Endodermal cell (in vitro differentiated cells): Measurements from ENCODE around the gene BBIP1. TPM values are rescaled to one million over a fixed set of nuclear protein-coding genes. Genes with fewer than 3 reads are reported as not detected.

Source experiments
- DNase-seq: peaks from one replicate; pipeline ENCODE4 v3.0.0-alpha.2; 2017
- H3K27ac ChIP-seq: 2 replicates; pipeline ENCODE4 v1.5.1; 2013; ENCODE audit warnings: mild to moderate bottlenecking, low read depth, low read length, moderate library complexity
- H3K27me3 ChIP-seq: 2 replicates; pipeline ENCODE4 v1.6.1; 2013; ENCODE audit warnings: mild to moderate bottlenecking, low read length, moderate library complexity; ENCODE audit not compliant: insufficient read depth, control insufficient read depth, poor library complexity, severe bottlenecking
- H3K36me3 ChIP-seq: 2 replicates; pipeline ENCODE4 v1.7.0; 2013; ENCODE audit warnings: mild to moderate bottlenecking, low read length, moderate library complexity; ENCODE audit not compliant: control insufficient read depth, insufficient read depth
- H3K4me1 ChIP-seq: one replicate; pipeline ENCODE4 v1.7.0; 2013; ENCODE audit warnings: low read length; ENCODE audit not compliant: control insufficient read depth, insufficient read depth
- H3K4me3 ChIP-seq: 2 replicates; pipeline ENCODE4 v1.5.1; 2013; ENCODE audit warnings: mild to moderate bottlenecking, low read length, moderate library complexity
- H3K9ac ChIP-seq: 2 replicates; pipeline ENCODE4 v1.6.1; 2013; ENCODE audit warnings: mild to moderate bottlenecking, low read length, moderate library complexity; ENCODE audit not compliant: poor library complexity, severe bottlenecking; ENCODE audit errors: extremely low read depth
- H3K9me3 ChIP-seq: 2 replicates; pipeline ENCODE4 v1.6.1; 2013; ENCODE audit warnings: mild to moderate bottlenecking, low read length, moderate library complexity; ENCODE audit not compliant: control insufficient read depth
- H3K27ac Mint-ChIP-seq: 2 replicates; pipeline ENCODE4 v1.8.0; 2020; ENCODE audit warnings: mixed read lengths
- H3K27me3 Mint-ChIP-seq: 2 replicates; pipeline ENCODE4 v1.8.0; 2021; ENCODE audit warnings: mild to moderate bottlenecking, mixed read lengths; ENCODE audit not compliant: insufficient read depth
- H3K36me3 Mint-ChIP-seq: 2 replicates; pipeline ENCODE4 v1.8.0; 2020; ENCODE audit warnings: low read depth, mixed read lengths
- H3K4me1 Mint-ChIP-seq: 2 replicates; pipeline ENCODE4 v1.8.0; 2020; ENCODE audit warnings: mixed read lengths
- H3K4me3 Mint-ChIP-seq: 2 replicates; pipeline ENCODE4 v1.8.0; 2020; ENCODE audit warnings: mild to moderate bottlenecking, moderate library complexity, mixed read lengths
- H3K9me3 Mint-ChIP-seq: 2 replicates; pipeline ENCODE4 v1.8.0; 2020; ENCODE audit warnings: mild to moderate bottlenecking, mixed read lengths
- CTCF ChIP-seq: fragments of 200-600 bp; sonication (generic); conservative IDR thresholded peaks from 2 replicates; pipeline ENCODE4 v1.5.0; 2021; ENCODE audit warnings: antibody characterized with exemption, mild to moderate bottlenecking
- WGBS, 2 experiments: methylation state at CpG; one replicate each; pipeline versions ENCODE4 v1.1.5 to v1.1.7; 2013; ENCODE audit warnings: missing lambda C conversion rate in 2 of 2, mixed read lengths in 1 of 2; ENCODE audit not compliant: insufficient coverage in 1 of 2, insufficient read length in 1 of 2; 5-methylcytosine and 5-hydroxymethylcytosine counted together
- total RNA-seq, 2 donors: library from RNA; stranded (reverse); fragmentation: NEBNext Ultra II Directional in 1 of 2; extraction: Animal tissue kit (Norgen Biotek cat#: 25700) in 1 of 2; gene quantifications; 2 replicates in 1 of 2; 3 replicates in 1 of 2; pipeline ENCODE4 v1.2.1, GENCODE V29; 2021

Gene BBIP1
- total RNA-seq, 2 donors from 2014 or later: 27.6 to 32.8 TPM

- Mint-ChIP-seq H3K27ac (no peak overlapping the region), H3K27me3 (no peaks in the 10 kb centered on the region), H3K9me3 (no peaks in the 10 kb centered on the region), H3K36me3 (peaks cover 37% of the 10 kb centered on the region), H3K4me3 (no peak overlapping the region), H3K4me1 (no peaks in the 10 kb centered on the region)
- Histone ChIP-seq H3K36me3 (peaks cover 49% of the 10 kb centered on the region), H3K9ac (no peak overlapping the region), H3K4me3 (no peak overlapping the region), H3K27me3 (no peaks in the 10 kb centered on the region), H3K9me3 (no peaks in the 10 kb centered on the region), H3K4me1 (no peaks in the 10 kb centered on the region), H3K27ac (no peak overlapping the region)
- WGBS, 2 experiments: 95 to 100% methylated on average over 1 to 2 of the region's 3 CpGs
- no peak for TF ChIP-seq CTCF
- DNase-seq: no peak
Observed at GRCh38 chr10:110892602-110893288, 26.2 kb downstream of the BBIP1 start.

GRCh38 chr10:110887560-110887959 lies 31.4 kb downstream of the BBIP1 start:
- no peak overlapping the region for H3K27ac ChIP-seq
- no peak for DNase-seq
- peaks cover 58% of the 10 kb centered on the region for H3K36me3 ChIP-seq
- Mint-ChIP-seq H3K27me3 (no peaks in the 10 kb centered on the region), H3K36me3 (peaks cover 27% of the 10 kb centered on the region), H3K4me3 (no peak overlapping the region), H3K9me3 (no peaks in the 10 kb centered on the region), H3K4me1 (no peaks in the 10 kb centered on the region), H3K27ac (no peak overlapping the region)
- WGBS, 2 experiments: no CpG with 5 or more reads among the region's 1 CpG
- no peak overlapping the region for H3K9ac ChIP-seq
- H3K4me3 ChIP-seq: no peak overlapping the region
- no peaks in the 10 kb centered on the region for H3K4me1 ChIP-seq
- TF ChIP-seq CTCF: no peak
- no peaks in the 10 kb centered on the region for H3K27me3 ChIP-seq
- no peaks in the 10 kb centered on the region for H3K9me3 ChIP-seq

GRCh38 chr10:110885932-110886674 lies 32.9 kb downstream of the BBIP1 start:
- Histone ChIP-seq H3K4me3 (no peak overlapping the region), H3K4me1 (no peaks in the 10 kb centered on the region), H3K9me3 (no peaks in the 10 kb centered on the region), H3K9ac (no peak overlapping the region), H3K36me3 (peaks cover 61% of the 10 kb centered on the region), H3K27me3 (no peaks in the 10 kb centered on the region), H3K27ac (no peak overlapping the region)
- WGBS, 2 experiments: 74 to 75% methylated on average over 4 to 5 of the region's 5 CpGs
- no peaks in the 10 kb centered on the region for H3K27me3 Mint-ChIP-seq
- H3K36me3 Mint-ChIP-seq: peaks cover 34% of the 10 kb centered on the region
- no peak overlapping the region for H3K4me3 Mint-ChIP-seq
- no peak overlapping the region for H3K27ac Mint-ChIP-seq
- DNase-seq: no peak
- H3K9me3 Mint-ChIP-seq: no peaks in the 10 kb centered on the region
- TF ChIP-seq CTCF: no peak
- no peaks in the 10 kb centered on the region for H3K4me1 Mint-ChIP-seq
